Stimulated activated naive CD4-positive, alpha-beta T cell treated with Interleukin-2 at 50 U/mL for 16 hours (primary cell): ENCODE data around the gene HCN2.

Experiments
- DNase-seq: peaks from one replicate; lab custom pipeline; 2025; lab: John Stamatoyannopoulos, UW

Gene HCN2

GRCh38 chr19:658059-658839 is 68.6 kb downstream of the HCN2 start:
- no peak for DNase-seq

- DNase-seq, result peak; percentile 34
Measured at GRCh38 chr19:658916-659839, 69.5 kb downstream of the HCN2 start.

- DNase-seq, result no peak
Measured at GRCh38 chr19:660793-661426, 71.2 kb downstream of the HCN2 start.

- peak; percentile 51 for DNase-seq
Measured at GRCh38 chr19:661427-662196, 71.9 kb downstream of the HCN2 start.

GRCh38 chr19:662207-662961 is 72.7 kb downstream of the HCN2 start:
- peak; percentile 78 for DNase-seq

- DNase-seq, result peak; percentile 91
Measured at GRCh38 chr19:662962-663681, 73.4 kb downstream of the HCN2 start, which contains the start of gene RNF126. Gene RNF126, minus strand, starts transcription at chr19:663214. Its CDS starts 93 bp downstream, at chr19:663121.

GRCh38 chr19:663682-664117 is 74.0 kb downstream of the HCN2 start:
- no peak for DNase-seq

- peak; percentile 72 for DNase-seq
Measured at GRCh38 chr19:664913-665443, 75.3 kb downstream of the HCN2 start.
